ENCODE results near the gene LRRC7.

DNA sequence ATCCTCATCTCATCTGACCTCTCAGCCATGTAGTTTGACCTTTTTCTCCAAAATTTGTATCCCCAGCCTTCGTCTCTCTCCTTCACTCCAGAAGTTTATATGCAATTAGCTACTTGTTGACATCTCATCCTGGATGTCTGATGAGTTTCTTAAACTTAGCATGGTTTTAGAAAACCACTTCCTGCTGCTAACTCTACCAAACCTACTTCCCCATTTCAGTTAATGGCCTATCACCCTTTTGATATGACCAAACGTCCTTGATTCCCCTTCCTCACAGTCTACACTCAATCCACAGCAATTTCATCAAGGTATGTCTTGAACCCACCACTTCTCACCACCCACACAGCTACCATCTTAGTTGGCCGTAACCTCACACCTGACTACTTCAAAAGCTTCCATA is 515.8 kb downstream of the LRRC7 start:
- TF ChIP-seq, protein P1, sequence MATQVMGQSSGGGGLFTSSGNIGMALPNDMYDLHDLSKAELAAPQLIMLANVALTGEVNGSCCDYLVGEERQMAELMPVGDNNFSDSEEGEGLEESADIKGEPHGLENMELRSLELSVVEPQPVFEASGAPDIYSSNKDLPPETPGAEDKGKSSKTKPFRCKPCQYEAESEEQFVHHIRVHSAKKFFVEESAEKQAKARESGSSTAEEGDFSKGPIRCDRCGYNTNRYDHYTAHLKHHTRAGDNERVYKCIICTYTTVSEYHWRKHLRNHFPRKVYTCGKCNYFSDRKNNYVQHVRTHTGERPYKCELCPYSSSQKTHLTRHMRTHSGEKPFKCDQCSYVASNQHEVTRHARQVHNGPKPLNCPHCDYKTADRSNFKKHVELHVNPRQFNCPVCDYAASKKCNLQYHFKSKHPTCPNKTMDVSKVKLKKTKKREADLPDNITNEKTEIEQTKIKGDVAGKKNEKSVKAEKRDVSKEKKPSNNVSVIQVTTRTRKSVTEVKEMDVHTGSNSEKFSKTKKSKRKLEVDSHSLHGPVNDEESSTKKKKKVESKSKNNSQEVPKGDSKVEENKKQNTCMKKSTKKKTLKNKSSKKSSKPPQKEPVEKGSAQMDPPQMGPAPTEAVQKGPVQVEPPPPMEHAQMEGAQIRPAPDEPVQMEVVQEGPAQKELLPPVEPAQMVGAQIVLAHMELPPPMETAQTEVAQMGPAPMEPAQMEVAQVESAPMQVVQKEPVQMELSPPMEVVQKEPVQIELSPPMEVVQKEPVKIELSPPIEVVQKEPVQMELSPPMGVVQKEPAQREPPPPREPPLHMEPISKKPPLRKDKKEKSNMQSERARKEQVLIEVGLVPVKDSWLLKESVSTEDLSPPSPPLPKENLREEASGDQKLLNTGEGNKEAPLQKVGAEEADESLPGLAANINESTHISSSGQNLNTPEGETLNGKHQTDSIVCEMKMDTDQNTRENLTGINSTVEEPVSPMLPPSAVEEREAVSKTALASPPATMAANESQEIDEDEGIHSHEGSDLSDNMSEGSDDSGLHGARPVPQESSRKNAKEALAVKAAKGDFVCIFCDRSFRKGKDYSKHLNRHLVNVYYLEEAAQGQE (IDR thresholded peaks at IDR 0.05; ENCODE audit: insufficient read depth in 1 of 2, low read depth in 2 of 2, low read length in 1 of 2): no peak
- TF ChIP-seq, protein P2, sequence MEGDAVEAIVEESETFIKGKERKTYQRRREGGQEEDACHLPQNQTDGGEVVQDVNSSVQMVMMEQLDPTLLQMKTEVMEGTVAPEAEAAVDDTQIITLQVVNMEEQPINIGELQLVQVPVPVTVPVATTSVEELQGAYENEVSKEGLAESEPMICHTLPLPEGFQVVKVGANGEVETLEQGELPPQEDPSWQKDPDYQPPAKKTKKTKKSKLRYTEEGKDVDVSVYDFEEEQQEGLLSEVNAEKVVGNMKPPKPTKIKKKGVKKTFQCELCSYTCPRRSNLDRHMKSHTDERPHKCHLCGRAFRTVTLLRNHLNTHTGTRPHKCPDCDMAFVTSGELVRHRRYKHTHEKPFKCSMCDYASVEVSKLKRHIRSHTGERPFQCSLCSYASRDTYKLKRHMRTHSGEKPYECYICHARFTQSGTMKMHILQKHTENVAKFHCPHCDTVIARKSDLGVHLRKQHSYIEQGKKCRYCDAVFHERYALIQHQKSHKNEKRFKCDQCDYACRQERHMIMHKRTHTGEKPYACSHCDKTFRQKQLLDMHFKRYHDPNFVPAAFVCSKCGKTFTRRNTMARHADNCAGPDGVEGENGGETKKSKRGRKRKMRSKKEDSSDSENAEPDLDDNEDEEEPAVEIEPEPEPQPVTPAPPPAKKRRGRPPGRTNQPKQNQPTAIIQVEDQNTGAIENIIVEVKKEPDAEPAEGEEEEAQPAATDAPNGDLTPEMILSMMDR (IDR thresholded peaks at IDR 0.05): no peak
- TF ChIP-seq POLR2AphosphoS5 (IDR thresholded peaks at IDR 0.05; ENCODE audit: low read depth, low read length) (no peak), SIN3A (IDR thresholded peaks at IDR 0.05; ENCODE audit: borderline replicate concordance, insufficient read depth, low read depth, low read length) (no peak)

All from Panc1 (cell line).